HL-60/S4 treated with retinoic acid at 250 ng/mL for 4 days and 3 days (cell line): Measurements from ENCODE around the gene ARHGAP24.

Source experiments
- in situ Hi-C: fragments of 300-500 bp; cut with MboI; formaldehyde crosslinking; loops from 2 replicates; pipeline ENCODE4 v1.7.0; 2022; ENCODE audit warnings: low sequenced_read_pairs

ARHGAP24 gene

GRCh38 chr4:85684676-85685075 is 209.7 kb downstream of the ARHGAP24 start:
- in situ Hi-C loops: no loop called here

DNA sequence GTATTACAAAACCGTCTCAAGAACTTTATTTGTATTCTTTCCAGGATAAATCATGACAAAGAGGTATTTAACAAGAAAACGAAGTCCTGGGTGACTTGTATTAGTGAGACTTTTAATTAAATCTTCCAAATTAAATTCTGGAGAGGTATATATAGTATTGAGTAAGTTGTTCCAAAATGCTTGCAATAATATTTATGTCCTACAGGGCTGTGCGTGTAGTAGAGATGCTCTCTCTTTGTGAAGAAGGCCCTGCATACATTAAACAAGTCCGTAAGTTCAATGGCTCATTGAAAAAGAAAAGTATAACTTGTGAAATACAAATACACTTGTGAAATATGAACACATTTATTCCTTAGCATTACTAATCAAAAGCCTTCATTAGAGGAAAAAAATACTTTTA is 211.4 kb downstream of the ARHGAP24 start:
- in situ Hi-C loops: no loop called here

DNA sequence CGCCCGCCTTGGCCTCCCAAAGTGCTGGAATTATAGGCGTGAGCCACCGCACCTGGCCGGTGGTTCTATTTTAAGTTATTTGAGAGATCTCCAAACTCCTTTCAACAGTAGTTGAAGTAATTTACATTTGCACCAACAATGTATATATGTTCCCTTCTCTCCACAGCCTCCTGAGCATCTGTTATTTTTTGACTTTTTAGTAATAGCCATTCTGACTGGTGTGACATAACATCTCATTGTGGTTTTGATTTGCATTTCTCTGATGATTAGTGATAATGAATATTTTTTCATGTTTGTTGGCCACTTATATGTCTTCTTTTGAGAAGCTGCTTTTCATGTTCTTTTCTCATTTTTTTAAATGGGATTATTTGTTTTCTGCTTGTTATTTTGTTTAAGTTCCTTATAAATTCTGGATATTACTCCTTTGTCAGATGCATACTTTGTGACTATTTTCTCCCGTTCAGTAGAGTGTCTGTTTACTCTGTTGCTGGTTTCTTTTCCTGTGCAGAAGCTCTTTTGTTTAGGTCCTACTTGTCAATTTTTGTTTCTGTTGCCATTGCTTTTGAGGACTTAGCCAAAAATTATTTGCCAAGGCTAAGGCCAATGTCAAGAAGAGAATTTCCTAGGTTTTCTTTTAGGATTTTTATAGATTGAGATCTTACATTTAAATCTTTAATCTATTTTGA is 213.2 kb downstream of the ARHGAP24 start:
- in situ Hi-C loops: no loop called here

DNA sequence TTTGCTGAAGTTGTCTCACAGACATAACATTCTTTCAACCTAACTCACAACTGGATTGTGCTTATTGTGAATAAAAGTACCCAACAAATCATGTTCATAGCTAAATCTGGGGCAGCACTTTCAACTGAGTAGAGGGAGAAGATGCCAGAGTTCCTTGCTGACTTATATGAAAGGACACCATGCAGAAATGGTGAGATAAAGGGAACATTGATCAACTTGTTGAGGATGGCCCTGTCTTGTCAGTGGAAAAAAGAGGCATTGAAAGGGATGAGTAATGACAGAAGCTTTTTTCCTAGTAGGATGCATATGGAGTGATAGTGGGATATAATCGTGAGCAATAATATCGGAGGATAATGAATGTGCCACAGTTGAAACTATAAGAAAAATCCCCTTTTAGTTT is 221.7 kb downstream of the ARHGAP24 start:
- in situ Hi-C loops: no loop called here

GRCh38 chr4:85697854-85698253 is 222.9 kb downstream of the ARHGAP24 start:
- in situ Hi-C loops: no loop called here

DNA sequence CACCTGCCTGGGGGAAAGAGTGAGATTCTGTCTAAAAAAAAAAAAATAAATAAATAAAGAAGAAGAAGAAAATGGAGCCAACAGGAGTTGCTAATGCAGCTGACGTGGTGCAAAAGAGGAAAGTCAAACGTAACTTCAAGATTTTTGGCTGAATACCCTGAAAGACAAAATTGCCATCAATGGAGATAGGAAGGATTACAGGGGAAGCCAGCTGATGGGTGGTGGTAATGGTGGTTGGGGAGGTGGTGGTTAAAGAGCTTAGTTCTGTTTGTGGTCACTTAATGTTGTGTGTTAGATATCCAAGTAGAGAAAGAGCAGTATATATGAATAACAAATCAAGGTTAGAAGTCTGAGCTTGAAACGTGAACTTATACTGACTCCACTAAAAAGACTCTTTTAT is 225.4 kb downstream of the ARHGAP24 start:
- in situ Hi-C loops: no loop called here

DNA sequence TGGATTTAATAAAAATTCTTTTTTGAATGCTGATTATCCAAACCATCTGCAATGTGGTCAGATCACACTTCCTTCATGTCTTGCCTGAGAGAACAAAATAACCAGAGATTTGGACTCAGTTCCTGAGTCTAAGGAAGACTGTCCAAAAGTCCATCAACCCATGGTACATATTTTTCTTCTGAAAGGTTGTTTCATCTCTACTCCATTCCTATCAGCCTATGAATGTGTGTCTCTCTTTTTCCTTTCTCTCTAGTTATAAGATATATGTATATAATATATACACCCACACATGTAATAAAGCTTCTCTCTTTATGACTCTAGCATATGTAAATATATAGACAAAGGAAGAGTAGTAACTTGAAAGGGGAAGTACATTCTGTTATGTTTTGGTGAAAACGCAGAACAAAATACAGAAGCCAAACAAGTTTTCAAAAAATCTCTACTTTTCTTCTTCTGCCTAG is 226.9 kb downstream of the ARHGAP24 start:
- in situ Hi-C loops: no loop called here

GRCh38 chr4:85703096-85703495 is 228.1 kb downstream of the ARHGAP24 start:
- in situ Hi-C loops: no loop called here

DNA sequence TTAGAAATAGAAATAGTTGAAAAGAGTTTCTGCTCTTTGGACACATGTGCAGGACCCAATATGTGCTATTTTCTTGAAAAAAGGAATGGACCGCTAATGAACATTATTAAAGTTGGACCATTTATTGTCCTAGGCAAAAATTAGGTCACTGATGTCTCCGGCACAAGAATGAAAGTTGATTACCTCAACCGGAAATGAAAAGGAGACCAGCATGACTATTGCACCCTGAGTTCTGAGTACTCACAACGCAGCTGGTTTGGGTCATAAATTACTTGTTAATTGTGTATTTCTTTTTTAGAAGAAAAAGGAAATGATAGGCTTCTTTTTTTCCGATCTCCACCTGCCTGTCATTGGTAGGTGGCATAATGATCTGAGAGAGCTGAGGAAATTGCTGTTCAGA is 232.7 kb downstream of the ARHGAP24 start:
- in situ Hi-C loops: no loop called here

- in situ Hi-C loops: no loop called here
Observed at GRCh38 chr4:85708468-85708867, 233.5 kb downstream of the ARHGAP24 start.

DNA sequence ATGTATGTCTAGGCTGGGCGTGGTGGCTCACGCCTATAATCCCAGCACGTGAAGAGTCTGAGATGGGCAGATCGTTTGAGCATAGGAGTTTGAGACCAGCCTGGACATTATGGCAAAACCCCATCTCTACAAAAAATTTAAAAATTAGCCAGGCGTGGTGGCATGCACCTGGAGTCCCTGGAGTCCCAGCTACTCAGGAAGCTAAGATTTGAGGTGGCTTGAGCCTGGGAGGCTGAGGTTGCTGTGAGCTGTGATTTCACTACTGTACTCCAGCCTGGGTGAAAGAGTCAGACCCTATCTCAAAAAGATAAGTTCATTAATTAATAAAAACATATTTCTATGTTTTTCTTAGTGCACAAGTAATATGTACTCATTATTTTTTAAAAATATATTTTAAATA is 238.1 kb downstream of the ARHGAP24 start:
- in situ Hi-C loops: no loop called here

GRCh38 chr4:85715991-85716737 is 241.2 kb downstream of the ARHGAP24 start:
- in situ Hi-C loops: no loop called here

DNA sequence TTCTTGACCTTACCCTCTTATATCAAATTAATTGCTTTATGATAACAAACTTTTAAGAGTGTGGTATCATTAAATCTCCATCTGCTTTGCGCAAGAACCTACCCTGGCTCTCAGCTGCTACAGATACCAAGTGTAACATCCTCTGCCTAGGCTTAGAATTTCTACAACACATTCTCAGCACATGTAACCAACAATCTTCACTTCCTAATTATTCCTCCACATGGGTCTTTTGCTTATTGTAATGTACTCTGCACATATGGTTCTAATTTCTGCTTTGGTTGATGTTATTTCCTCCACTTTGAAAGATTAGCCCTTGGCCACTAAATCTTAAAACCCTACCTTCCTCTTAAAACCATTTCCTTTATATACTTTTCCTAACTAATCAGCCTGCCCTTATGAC is 242.4 kb downstream of the ARHGAP24 start:
- in situ Hi-C loops: no loop called here

DNA sequence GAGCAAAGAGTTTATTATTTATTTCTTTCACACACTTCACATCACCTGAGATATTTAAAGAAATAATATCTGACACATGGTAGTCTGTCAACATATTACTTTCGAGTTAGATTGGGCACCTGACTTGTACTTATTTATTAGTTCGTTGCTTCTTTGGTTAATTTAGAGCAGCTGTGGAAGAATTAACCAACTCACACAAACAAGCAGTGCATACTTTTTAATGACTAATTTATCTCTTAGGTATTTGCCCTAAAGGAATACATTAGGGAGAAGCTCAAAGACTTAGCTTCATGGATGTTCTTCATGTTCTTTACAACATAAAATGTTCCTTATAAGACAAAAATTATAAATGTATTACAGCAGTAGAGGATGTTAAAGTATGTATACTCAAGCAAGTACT is 242.9 kb downstream of the ARHGAP24 start:
- in situ Hi-C loops: no loop called here

DNA sequence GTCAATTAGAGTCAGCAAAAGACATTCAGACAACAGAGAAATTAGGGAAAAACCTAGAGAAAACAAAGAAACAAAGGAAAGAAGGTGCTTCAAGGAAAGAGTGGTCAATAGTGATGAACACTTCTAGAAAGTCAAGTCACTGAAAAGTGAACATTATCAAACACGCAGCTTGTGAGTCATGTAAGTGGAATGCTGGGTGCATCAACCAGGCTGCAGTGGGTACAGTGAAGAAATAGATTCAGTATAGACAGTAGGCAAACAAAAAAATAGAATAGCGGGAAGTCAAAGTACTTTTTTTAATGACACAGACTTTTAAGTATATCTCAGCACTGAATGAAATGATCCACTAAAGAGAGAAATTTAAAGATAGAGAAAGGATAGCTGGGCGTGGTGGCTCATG is 245.8 kb downstream of the ARHGAP24 start:
- in situ Hi-C loops: no loop called here

GRCh38 chr4:85722401-85722800 is 247.5 kb downstream of the ARHGAP24 start:
- in situ Hi-C loops: no loop called here

DNA sequence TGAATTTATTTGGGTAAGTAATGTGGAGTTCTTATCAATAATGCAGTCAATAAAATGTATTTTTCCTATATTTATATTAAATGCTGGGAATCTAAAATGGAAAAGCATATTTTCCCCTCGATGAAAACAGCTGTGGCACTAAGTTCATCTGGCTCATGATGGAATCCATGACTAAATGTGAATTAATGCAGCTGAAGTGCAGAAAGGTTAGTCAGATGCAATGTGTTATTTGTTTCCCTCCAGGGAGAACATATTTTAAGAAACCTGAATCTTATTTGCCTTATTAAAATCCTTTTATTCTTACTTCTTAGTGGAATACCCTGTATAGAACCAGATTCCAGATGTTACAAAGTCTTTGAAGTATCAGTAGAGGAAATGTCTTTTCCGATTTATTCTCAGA is 247.9 kb downstream of the ARHGAP24 start:
- in situ Hi-C loops: no loop called here

GRCh38 chr4:85724791-85725563 is 250.0 kb downstream of the ARHGAP24 start:
- in situ Hi-C loops: no loop called here

DNA sequence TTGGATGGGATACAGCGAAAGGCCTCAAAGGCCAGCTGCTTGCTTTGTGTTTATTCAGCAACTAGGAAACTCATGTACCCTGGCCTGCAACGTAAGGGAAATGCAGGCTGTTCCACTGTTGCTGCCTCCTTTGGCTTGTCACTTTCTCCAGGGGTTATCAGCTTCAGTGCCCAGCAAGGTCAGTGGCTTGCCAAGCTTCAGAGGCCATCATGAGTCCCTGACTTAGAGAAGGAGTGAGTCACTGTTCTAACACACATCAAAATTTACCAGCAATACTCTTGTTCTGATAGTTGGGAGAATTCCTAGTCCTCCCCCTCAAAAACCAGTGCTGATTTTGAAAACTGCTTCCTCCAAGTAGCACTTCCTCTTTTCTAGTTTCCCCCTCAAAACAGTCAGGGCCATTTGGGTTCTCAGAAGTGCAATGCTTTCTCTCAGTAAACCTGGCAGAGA is 250.8 kb downstream of the ARHGAP24 start:
- in situ Hi-C loops: no loop called here

DNA sequence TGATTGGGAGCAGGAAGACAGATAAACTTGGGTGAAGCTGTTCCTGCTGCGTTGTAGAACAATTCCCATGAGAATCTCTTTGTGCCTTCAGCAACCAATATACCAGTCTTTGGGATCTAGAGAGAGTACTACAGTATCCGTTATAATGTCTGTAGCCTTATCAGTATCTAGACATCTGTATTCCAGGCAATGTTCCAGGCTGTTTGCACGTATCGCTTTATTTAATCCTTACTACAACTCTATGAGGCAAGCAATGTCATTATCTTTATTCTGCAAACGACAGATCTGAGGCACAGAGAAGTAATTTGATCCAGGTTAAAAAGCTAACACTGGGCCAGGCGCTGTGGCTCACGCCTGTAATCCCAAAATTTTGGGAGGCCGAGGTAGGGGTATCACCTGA is 251.6 kb downstream of the ARHGAP24 start:
- in situ Hi-C loops: no loop called here

- in situ Hi-C loops: no loop called here
Observed at GRCh38 chr4:85728464-85728863, 253.5 kb downstream of the ARHGAP24 start.

- in situ Hi-C loops: no loop called here
Observed at GRCh38 chr4:85732124-85732523, 257.2 kb downstream of the ARHGAP24 start.
